Measurements from ENCODE around the gene SRPK2.

Gene SRPK2

GRCh38 chr7:105112440-105113418, 276.0 kb downstream of the SRPK2 start:
- H3K9ac ChIP-seq: no peak overlapping the region
- H3K4me2 ChIP-seq (ENCODE audit: low read length): no peak overlapping the region
- H3K27ac ChIP-seq: no peak overlapping the region
- no peaks in the 10 kb centered on the region for H3K27me3 ChIP-seq (ENCODE audit: control insufficient read depth, insufficient read depth, low read length)
- no peak overlapping the region for H3K4me3 ChIP-seq (ENCODE audit: low read depth, low read length)
- H2AFZ ChIP-seq: no peak overlapping the region
- no peaks in the 10 kb centered on the region for H3K36me3 ChIP-seq (ENCODE audit: control insufficient read depth, insufficient read depth, low read length)
- H3K79me2 ChIP-seq: no peaks in the 10 kb centered on the region
- no peaks in the 10 kb centered on the region for H3K9me3 ChIP-seq (ENCODE audit: control insufficient read depth, low read length)
- H3K4me1 ChIP-seq: no peaks in the 10 kb centered on the region
- no peak for TF ChIP-seq CTCF (IDR thresholded peaks at IDR 0.05)

GRCh38 chr7:105107458-105107857, 281.3 kb downstream of the SRPK2 start:
- H3K4me3 ChIP-seq (ENCODE audit: low read depth, low read length): no peak overlapping the region
- H3K4me2 ChIP-seq (ENCODE audit: low read length): no peak overlapping the region
- no peak overlapping the region for H3K27ac ChIP-seq
- no peak overlapping the region for H3K9ac ChIP-seq
- H2AFZ ChIP-seq: no peak overlapping the region
- no peaks in the 10 kb centered on the region for H3K9me3 ChIP-seq (ENCODE audit: control insufficient read depth, low read length)
- no peaks in the 10 kb centered on the region for H3K4me1 ChIP-seq
- no peaks in the 10 kb centered on the region for H3K36me3 ChIP-seq (ENCODE audit: control insufficient read depth, insufficient read depth, low read length)
- H3K79me2 ChIP-seq: peaks cover 6% of the 10 kb centered on the region
- no peak for TF ChIP-seq CTCF (IDR thresholded peaks at IDR 0.05)
- H3K27me3 ChIP-seq (ENCODE audit: control insufficient read depth, insufficient read depth, low read length): no peaks in the 10 kb centered on the region

- Histone ChIP-seq H3K4me1 (no peaks in the 10 kb centered on the region), H3K4me2 (ENCODE audit: low read length) (no peak overlapping the region), H3K79me2 (peaks cover 6% of the 10 kb centered on the region), H3K9ac (no peak overlapping the region), H3K27me3 (ENCODE audit: control insufficient read depth, insufficient read depth, low read length) (no peaks in the 10 kb centered on the region), H3K4me3 (ENCODE audit: low read depth, low read length) (no peak overlapping the region), H3K27ac (no peak overlapping the region), H3K36me3 (ENCODE audit: control insufficient read depth, insufficient read depth, low read length) (no peaks in the 10 kb centered on the region), H3K9me3 (ENCODE audit: control insufficient read depth, low read length) (no peaks in the 10 kb centered on the region), H2AFZ (no peak overlapping the region)
- TF ChIP-seq CTCF (IDR thresholded peaks at IDR 0.05): no peak
Observed at GRCh38 chr7:105106473-105106872, 282.2 kb downstream of the SRPK2 start.

- Histone ChIP-seq H3K4me3 (ENCODE audit: low read depth, low read length) (no peak overlapping the region), H3K4me2 (ENCODE audit: low read length) (no peak overlapping the region), H3K27ac (no peak overlapping the region), H3K36me3 (ENCODE audit: control insufficient read depth, insufficient read depth, low read length) (no peaks in the 10 kb centered on the region), H3K79me2 (peaks cover 6% of the 10 kb centered on the region), H2AFZ (no peak overlapping the region), H3K9me3 (ENCODE audit: control insufficient read depth, low read length) (no peaks in the 10 kb centered on the region), H3K4me1 (no peaks in the 10 kb centered on the region), H3K9ac (no peak overlapping the region), H3K27me3 (ENCODE audit: control insufficient read depth, insufficient read depth, low read length) (no peaks in the 10 kb centered on the region)
- no peak for TF ChIP-seq CTCF (IDR thresholded peaks at IDR 0.05)
Observed at GRCh38 chr7:105105579-105105978, 283.1 kb downstream of the SRPK2 start.
